ENCODE data around the gene SLC35A5.

SLC35A5 gene

GRCh38 chr3:112619295-112619694 lies 57.5 kb downstream of the SLC35A5 start:
- no CpG with 5 or more reads among the region's 2 CpGs for WGBS (ENCODE audit: extremely low coverage, insufficient coverage, insufficient read length)
- H4K91ac ChIP-seq (ENCODE audit: low read depth, low read length) = no peak overlapping the region

DNA sequence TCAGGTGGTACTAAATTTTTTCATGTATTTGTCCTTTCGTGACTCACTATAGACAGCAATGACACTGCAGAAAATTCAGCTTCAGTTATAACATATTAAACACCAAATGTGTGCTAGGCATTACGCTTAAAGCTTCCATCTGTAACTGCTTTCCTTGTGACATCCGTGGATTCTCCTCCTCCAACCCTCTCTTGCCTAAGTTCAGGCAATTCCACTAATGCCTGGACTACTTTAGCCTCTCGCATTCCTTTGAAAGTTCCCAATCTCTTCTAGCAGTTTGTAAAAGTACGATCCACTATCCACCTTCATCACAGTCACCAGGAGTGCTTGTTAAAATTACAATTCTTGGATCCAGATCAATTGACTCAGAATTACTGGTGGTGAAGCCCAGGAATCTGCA lies 61.4 kb downstream of the SLC35A5 start:
- H3K9ac ChIP-seq (ENCODE audit: low read length) = no peak overlapping the region
- no peak overlapping the region for H3K4ac ChIP-seq (ENCODE audit: low read depth, low read length)
- no peak overlapping the region for H2BK12ac ChIP-seq (ENCODE audit: low read length)
- no peaks in the 10 kb centered on the region for H3K79me1 ChIP-seq (ENCODE audit: low read length)
- H2BK5ac ChIP-seq (ENCODE audit: low read depth, low read length, poor library complexity) = no peak overlapping the region
- WGBS (ENCODE audit: extremely low coverage, insufficient coverage, insufficient read length) = no CpG with 5 or more reads among the region's 5 CpGs
- H3K18ac ChIP-seq (ENCODE audit: low read length) = no peak overlapping the region
- no peak overlapping the region for H2BK120ac ChIP-seq (ENCODE audit: insufficient read depth, low read length, poor library complexity)
- no peak overlapping the region for H4K91ac ChIP-seq (ENCODE audit: low read depth, low read length)
- no peak overlapping the region for H3K27ac ChIP-seq (ENCODE audit: low read depth, low read length)
- H3K27me3 ChIP-seq (ENCODE audit: insufficient read depth, low read length) = no peaks in the 10 kb centered on the region
- no peaks in the 10 kb centered on the region for H3K4me1 ChIP-seq (ENCODE audit: control insufficient read depth in 1 of 2, insufficient read depth in 2 of 2, low read length in 2 of 2)
- peaks cover 0 to 19% of the 10 kb centered on the region in 2 experiments for H3K36me3 ChIP-seq (ENCODE audit: control insufficient read depth in 1 of 2, insufficient read depth in 2 of 2, low read length in 2 of 2)
- H3K4me2 ChIP-seq (ENCODE audit: low read length) = no peak overlapping the region
- H3K23ac ChIP-seq (ENCODE audit: low read length) = no peak overlapping the region
- DNase-seq = peak; percentile 4 to 59
- no peak overlapping the region for H3K14ac ChIP-seq (ENCODE audit: low read length)
- H3K79me2 ChIP-seq (ENCODE audit: control insufficient read depth, insufficient read depth, low read length, poor library complexity) = no peaks in the 10 kb centered on the region
- no peak overlapping the region for H3K4me3 ChIP-seq (ENCODE audit: low read depth, low read length)
- H3K9me3 ChIP-seq (ENCODE audit: insufficient read depth, low read depth, low read length) = no peaks in the 10 kb centered on the region
- H2AFZ ChIP-seq (ENCODE audit: insufficient read depth, low read length, poor library complexity) = no peak overlapping the region
- H4K8ac ChIP-seq (ENCODE audit: low read depth, low read length) = no peak overlapping the region
- no peak overlapping the region for H2AK5ac ChIP-seq (ENCODE audit: low read length)
- no peak overlapping the region for H4K12ac ChIP-seq (ENCODE audit: low read depth, low read length)

More at GRCh38 chr3:112619295-112619694, 57.5 kb downstream of the SLC35A5 start:
- H3K18ac ChIP-seq (ENCODE audit: low read length) = no peak overlapping the region
- no peak overlapping the region for H2AK5ac ChIP-seq (ENCODE audit: low read length)
- H3K36me3 ChIP-seq (ENCODE audit: control insufficient read depth in 1 of 2, insufficient read depth in 2 of 2, low read length in 2 of 2) = peaks cover 2 to 30% of the 10 kb centered on the region in 2 experiments
- no peak overlapping the region for H4K12ac ChIP-seq (ENCODE audit: low read depth, low read length)
- H3K27me3 ChIP-seq (ENCODE audit: insufficient read depth, low read length) = no peaks in the 10 kb centered on the region
- no peak overlapping the region for H2BK120ac ChIP-seq (ENCODE audit: insufficient read depth, low read length, poor library complexity)
- H3K4me2 ChIP-seq (ENCODE audit: low read length) = no peak overlapping the region
- H4K8ac ChIP-seq (ENCODE audit: low read depth, low read length) = no peak overlapping the region
- no peak overlapping the region for H3K23ac ChIP-seq (ENCODE audit: low read length)
- H3K4me3 ChIP-seq (ENCODE audit: low read depth, low read length) = no peak overlapping the region
- no peak overlapping the region for H3K14ac ChIP-seq (ENCODE audit: low read length)
- H3K9ac ChIP-seq (ENCODE audit: low read length) = no peak overlapping the region
- no peaks in the 10 kb centered on the region for H3K79me1 ChIP-seq (ENCODE audit: low read length)
- no peaks in the 10 kb centered on the region for H3K4me1 ChIP-seq (ENCODE audit: control insufficient read depth in 1 of 2, insufficient read depth in 2 of 2, low read length in 2 of 2)
- no peak overlapping the region for H2AFZ ChIP-seq (ENCODE audit: insufficient read depth, low read length, poor library complexity)
- no peak overlapping the region for H3K27ac ChIP-seq (ENCODE audit: low read depth, low read length)
- no peak for DNase-seq
- H3K4ac ChIP-seq (ENCODE audit: low read depth, low read length) = no peak overlapping the region
- no peaks in the 10 kb centered on the region for H3K79me2 ChIP-seq (ENCODE audit: control insufficient read depth, insufficient read depth, low read length, poor library complexity)
- H3K9me3 ChIP-seq (ENCODE audit: insufficient read depth, low read depth, low read length) = no peaks in the 10 kb centered on the region
- no peak overlapping the region for H2BK12ac ChIP-seq (ENCODE audit: low read length)
- H2BK5ac ChIP-seq (ENCODE audit: low read depth, low read length, poor library complexity) = no peak overlapping the region

DNA sequence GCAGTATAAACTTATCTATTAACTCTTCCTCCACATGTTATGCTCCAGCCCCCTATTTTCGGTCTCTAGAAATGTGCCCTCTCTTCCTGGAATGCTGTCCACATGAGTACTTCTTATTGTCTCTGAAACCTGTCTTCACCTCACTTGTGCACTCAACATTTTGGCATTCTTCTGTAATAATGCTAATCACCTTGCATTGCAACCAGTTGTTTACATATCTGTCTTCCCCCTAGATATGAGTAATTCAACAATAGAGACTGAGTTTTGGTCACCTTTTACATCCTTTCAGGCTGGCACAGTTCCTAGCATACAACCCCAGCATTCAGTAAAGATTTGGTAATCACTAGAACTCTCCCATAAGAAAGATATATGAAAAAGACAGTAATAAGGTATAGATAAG lies 61.9 kb downstream of the SLC35A5 start:
- H3K79me1 ChIP-seq (ENCODE audit: low read length) = no peaks in the 10 kb centered on the region
- DNase-seq = peak in 1 of 2 donors; percentile 13
- no peaks in the 10 kb centered on the region for H3K9me3 ChIP-seq (ENCODE audit: insufficient read depth, low read depth, low read length)
- H3K4me1 ChIP-seq (ENCODE audit: control insufficient read depth in 1 of 2, insufficient read depth in 2 of 2, low read length in 2 of 2) = no peaks in the 10 kb centered on the region
- no peak overlapping the region for H2BK120ac ChIP-seq (ENCODE audit: insufficient read depth, low read length, poor library complexity)
- no peak overlapping the region for H2AFZ ChIP-seq (ENCODE audit: insufficient read depth, low read length, poor library complexity)
- no peaks in the 10 kb centered on the region for H3K27me3 ChIP-seq (ENCODE audit: insufficient read depth, low read length)
- no peak overlapping the region for H3K4ac ChIP-seq (ENCODE audit: low read depth, low read length)
- H2AK5ac ChIP-seq (ENCODE audit: low read length) = no peak overlapping the region
- H3K18ac ChIP-seq (ENCODE audit: low read length) = no peak overlapping the region
- H3K27ac ChIP-seq (ENCODE audit: low read depth, low read length) = no peak overlapping the region
- peaks cover 0 to 14% of the 10 kb centered on the region in 2 experiments for H3K36me3 ChIP-seq (ENCODE audit: control insufficient read depth in 1 of 2, insufficient read depth in 2 of 2, low read length in 2 of 2)
- H4K91ac ChIP-seq (ENCODE audit: low read depth, low read length) = no peak overlapping the region
- no peak overlapping the region for H2BK12ac ChIP-seq (ENCODE audit: low read length)
- no peak overlapping the region for H4K12ac ChIP-seq (ENCODE audit: low read depth, low read length)
- H3K4me3 ChIP-seq (ENCODE audit: low read depth, low read length) = no peak overlapping the region
- no peak overlapping the region for H4K8ac ChIP-seq (ENCODE audit: low read depth, low read length)
- no peak overlapping the region for H3K14ac ChIP-seq (ENCODE audit: low read length)
- H2BK5ac ChIP-seq (ENCODE audit: low read depth, low read length, poor library complexity) = no peak overlapping the region
- H3K23ac ChIP-seq (ENCODE audit: low read length) = peak overlapping the region; percentile 5
- no peak overlapping the region for H3K4me2 ChIP-seq (ENCODE audit: low read length)
- no CpG with 5 or more reads among the region's 1 CpG for WGBS (ENCODE audit: extremely low coverage, insufficient coverage, insufficient read length)
- no peak overlapping the region for H3K9ac ChIP-seq (ENCODE audit: low read length)
- H3K79me2 ChIP-seq (ENCODE audit: control insufficient read depth, insufficient read depth, low read length, poor library complexity) = no peaks in the 10 kb centered on the region

- Histone ChIP-seq H3K14ac (ENCODE audit: low read length) (no peak overlapping the region), H3K23ac (ENCODE audit: low read length) (no peak overlapping the region), H2AFZ (ENCODE audit: insufficient read depth, low read length, poor library complexity) (no peak overlapping the region), H3K18ac (ENCODE audit: low read length) (no peak overlapping the region), H3K4me1 (ENCODE audit: control insufficient read depth in 1 of 2, insufficient read depth in 2 of 2, low read length in 2 of 2) (peaks cover 4 to 8% of the 10 kb centered on the region in 2 experiments), H3K27me3 (ENCODE audit: insufficient read depth, low read length) (no peaks in the 10 kb centered on the region), H3K36me3 (ENCODE audit: control insufficient read depth in 1 of 2, insufficient read depth in 2 of 2, low read length in 2 of 2) (peaks cover 0 to 11% of the 10 kb centered on the region in 2 experiments), H2BK120ac (ENCODE audit: insufficient read depth, low read length, poor library complexity) (no peak overlapping the region), H4K91ac (ENCODE audit: low read depth, low read length) (no peak overlapping the region), H3K4me2 (ENCODE audit: low read length) (no peak overlapping the region), H3K9me3 (ENCODE audit: insufficient read depth, low read depth, low read length) (no peaks in the 10 kb centered on the region), H3K79me2 (ENCODE audit: control insufficient read depth, insufficient read depth, low read length, poor library complexity) (no peaks in the 10 kb centered on the region), H4K12ac (ENCODE audit: low read depth, low read length) (no peak overlapping the region), H2BK5ac (ENCODE audit: low read depth, low read length, poor library complexity) (no peak overlapping the region), H2AK5ac (ENCODE audit: low read length) (no peak overlapping the region), H2BK12ac (ENCODE audit: low read length) (no peak overlapping the region), H3K9ac (ENCODE audit: low read length) (no peak overlapping the region), H3K27ac (ENCODE audit: low read depth, low read length) (no peak overlapping the region), H3K4ac (ENCODE audit: low read depth, low read length) (no peak overlapping the region), H3K79me1 (ENCODE audit: low read length) (peaks cover 4% of the 10 kb centered on the region), H4K8ac (ENCODE audit: low read depth, low read length) (no peak overlapping the region), H3K4me3 (ENCODE audit: low read depth, low read length) (no peak overlapping the region)
- WGBS (ENCODE audit: extremely low coverage, insufficient coverage, insufficient read length) = no CpG with 5 or more reads among the region's 4 CpGs
- DNase-seq = no peak
Observed at GRCh38 chr3:112627419-112627818, 65.6 kb downstream of the SLC35A5 start.

Data from trophoblast cell (in vitro differentiated cells and primary cell).